HEK293 (cell line): Measurements from ENCODE around the gene KCNB1.

ENCODE experiments used
- CTCF ChIA-PET: fragments of 350-600 bp; formaldehyde crosslinking; extraction: SDS; loops from one replicate; lab custom pipeline; 2021; ENCODE audit warnings: antibody characterized with exemption; lab: Yijun Ruan, JAX
- POLR2A ChIA-PET: fragments of 300-600 bp; formaldehyde crosslinking; extraction: SDS; loops from one replicate; lab custom pipeline; 2020; ENCODE audit warnings: antibody characterized with exemption, inconsistent platforms; lab: Yijun Ruan, JAX
- H3K27ac ChIP-seq: fragments of 200-500 bp; sonication (Bioruptor generic); 2 replicates; pipeline ENCODE4 v1.5.1; 2014; ENCODE audit warnings: low read depth, low read length, control low read depth, inconsistent platforms; ENCODE audit errors: extremely low read depth
- H3K36me3 ChIP-seq, 2 experiments: fragments of 200-500 bp in 1 of 2; sonication (Bioruptor generic) in 1 of 2; 1 replicate in 1 of 2; 2 replicates in 1 of 2; pipeline ENCODE4 v1.5.1; 2014 to 2017; ENCODE audit warnings: inconsistent platforms in 2 of 2, low read length in 2 of 2; ENCODE audit not compliant: control insufficient read depth in 2 of 2, insufficient read depth in 1 of 2
- H3K4me1 ChIP-seq: fragments of 200-500 bp; sonication (Bioruptor generic); 2 replicates; pipeline ENCODE4 v1.5.1; 2014; ENCODE audit warnings: mild to moderate bottlenecking, low read length, inconsistent platforms; ENCODE audit not compliant: control insufficient read depth, insufficient read depth
- H3K4me3 ChIP-seq: 2 replicates; pipeline ENCODE4 v1.5.1; 2011; ENCODE audit warnings: low read depth, mild to moderate bottlenecking, control low read depth, low read length, moderate library complexity
- H3K9me3 ChIP-seq: fragments of 200-500 bp; sonication (Bioruptor generic); 2 replicates; pipeline ENCODE4 v1.5.1; 2014; ENCODE audit warnings: low read depth, low read length, inconsistent platforms; ENCODE audit not compliant: control insufficient read depth, insufficient read depth
- ELK4 ChIP-seq: IDR thresholded peaks from 2 replicates; pipeline ENCODE4 v1.6.1; 2011; ENCODE audit warnings: mild to moderate bottlenecking, low read depth, low read length, borderline replicate concordance
- HOXD13 ChIP-seq: sonication (generic); formaldehyde crosslinking; IDR thresholded peaks from 2 replicates; pipeline ENCODE4 v1.8.0; 2022; ENCODE audit warnings: missing genetic modification reagents, borderline replicate concordance
- KLF8 ChIP-seq: fragments of 450-650 bp; formaldehyde crosslinking; IDR thresholded peaks from 2 replicates; pipeline ENCODE4 v1.5.1; 2016; ENCODE audit warnings: missing biosample characterization, missing genetic modification characterization
- MYNN ChIP-seq: fragments of 450-650 bp; formaldehyde crosslinking; IDR thresholded peaks from 2 replicates; pipeline ENCODE4 v1.5.1; 2016; ENCODE audit warnings: missing biosample characterization, missing genetic modification characterization, borderline replicate concordance
- PRDM4 ChIP-seq: fragments of 450-650 bp; formaldehyde crosslinking; IDR thresholded peaks from 2 replicates; pipeline ENCODE4 v1.5.1; 2017; ENCODE audit warnings: missing biosample characterization, missing genetic modification characterization
- ZBTB26 ChIP-seq: fragments of 450-650 bp; formaldehyde crosslinking; optimal IDR thresholded peaks from 2 replicates; pipeline ENCODE3; 2016; ENCODE audit warnings: missing biosample characterization, mild to moderate bottlenecking, missing genetic modification characterization
- ZIC2 ChIP-seq: fragments of 450-650 bp; formaldehyde crosslinking; IDR thresholded peaks from 2 replicates; pipeline ENCODE4 v1.5.1; 2016; ENCODE audit warnings: missing biosample characterization, missing genetic modification characterization
- ZNF214 ChIP-seq: fragments of 450-650 bp; formaldehyde crosslinking; IDR thresholded peaks from 2 replicates; pipeline ENCODE4 v1.5.1; 2017; ENCODE audit warnings: missing biosample characterization, mild to moderate bottlenecking, missing genetic modification characterization, borderline replicate concordance
- ZNF280D ChIP-seq: fragments of 450-650 bp; formaldehyde crosslinking; IDR thresholded peaks from 2 replicates; pipeline ENCODE4 v1.5.1; 2016; ENCODE audit warnings: missing biosample characterization, missing genetic modification characterization
- ZNF366 ChIP-seq: fragments of 450-650 bp; formaldehyde crosslinking; conservative IDR thresholded peaks from 2 replicates; pipeline ENCODE4 v1.5.1; 2016; ENCODE audit warnings: missing biosample characterization, missing genetic modification characterization
- ZNF398 ChIP-seq: fragments of 450-650 bp; formaldehyde crosslinking; IDR thresholded peaks from 2 replicates; pipeline ENCODE4 v1.5.1; 2017; ENCODE audit warnings: missing biosample characterization, missing genetic modification characterization
- ZNF544 ChIP-seq: fragments of 450-650 bp; formaldehyde crosslinking; IDR thresholded peaks from 2 replicates; pipeline ENCODE4 v1.5.0; 2017; ENCODE audit warnings: missing biosample characterization, missing genetic modification characterization
- ZNF560 ChIP-seq: fragments of 450-650 bp; formaldehyde crosslinking; IDR thresholded peaks from 2 replicates; pipeline ENCODE4 v1.5.1; 2017; ENCODE audit warnings: missing biosample characterization, missing genetic modification characterization, borderline replicate concordance
- ZNF654 ChIP-seq: fragments of 450-650 bp; formaldehyde crosslinking; IDR thresholded peaks from 2 replicates; pipeline ENCODE4 v1.5.1; 2016; ENCODE audit warnings: low read depth, missing biosample characterization, missing genetic modification characterization
- ZNF664 ChIP-seq: fragments of 450-650 bp; formaldehyde crosslinking; IDR thresholded peaks from 2 replicates; pipeline ENCODE4 v1.5.1; 2016; ENCODE audit warnings: missing biosample characterization, missing genetic modification characterization
- ZNF843 ChIP-seq: fragments of 450-650 bp; formaldehyde crosslinking; IDR thresholded peaks from 2 replicates; pipeline ENCODE4 v1.5.1; 2016; ENCODE audit warnings: missing biosample characterization, missing genetic modification characterization
- ZSCAN18 ChIP-seq: fragments of 450-650 bp; formaldehyde crosslinking; IDR thresholded peaks from 2 replicates; pipeline ENCODE4 v1.5.1; 2016; ENCODE audit warnings: missing biosample characterization, missing genetic modification characterization
- ZSCAN23 ChIP-seq: fragments of 450-650 bp; formaldehyde crosslinking; IDR thresholded peaks from 2 replicates; pipeline ENCODE4 v1.5.1; 2016; ENCODE audit warnings: missing biosample characterization, missing genetic modification characterization

KCNB1 gene

GRCh38 chr20:49426873-49427272, 55.6 kb downstream of the KCNB1 start:
- H3K36me3 ChIP-seq, result no peaks in the 10 kb centered on the region
- TF ChIP-seq ZNF560 (no peak), HOXD13 (CRISPR knock-in tag) (no peak), ZNF544 (tag by site-specific recombination) (no peak), ZIC2 (no peak), PRDM4 (tag by site-specific recombination) (no peak), ZNF654 (tag by site-specific recombination) (no peak), ZSCAN18 (tag by site-specific recombination) (no peak), ZNF280D (tag by site-specific recombination) (no peak), ZNF366 (no peak), ZSCAN23 (no peak), ELK4 (no peak), MYNN (tag by site-specific recombination) (no peak), ZBTB26 (tag by site-specific recombination) (no peak), ZNF664 (tag by site-specific recombination) (no peak), ZNF214 (no peak), ZNF398 (tag by site-specific recombination) (no peak), KLF8 (tag by site-specific recombination) (no peak), ZNF843 (tag by site-specific recombination) (no peak)
- no peaks in the 10 kb centered on the region for H3K4me1 ChIP-seq
- ChIA-PET POLR2A (no interaction called here), CTCF (no interaction called here)
- no peaks in the 10 kb centered on the region for H3K9me3 ChIP-seq
- no peak overlapping the region for H3K27ac ChIP-seq
- H3K4me3 ChIP-seq, result no peak overlapping the region
